B cell (primary cell): ENCODE data around the gene STXBP6. TPM values are rescaled to one million over a fixed set of nuclear protein-coding genes. Genes with fewer than 3 reads are reported as not detected.

Experiments used
- ATAC-seq: fragments of 200-7000 bp; cut with Tn5 transposase; one replicate; pipeline ENCODE4 v1.10.0; 2021; ENCODE audit warnings: low read depth, mild to moderate bottlenecking, moderate number of reproducible peaks, moderate library complexity
- CTCF ChIA-PET: fragments of 350-600 bp; sonication (Branson Sonifier 250); formaldehyde crosslinking; loops from one replicate; lab custom pipeline; 2021; ENCODE audit warnings: antibody characterized with exemption, inconsistent platforms; lab: Charles Lee
- POLR2A ChIA-PET: fragments of 350-600 bp; sonication (Branson Sonifier 250); formaldehyde crosslinking; loops from one replicate; lab custom pipeline; 2021; ENCODE audit warnings: antibody characterized with exemption; lab: Charles Lee
- DNase-seq: peaks from one replicate; pipeline ENCODE4 v3.0.0; 2013
- H2AFZ ChIP-seq: 2 replicates; pipeline ENCODE4 v1.6.1; 2012; ENCODE audit warnings: mild to moderate bottlenecking, low read depth, low read length; ENCODE audit not compliant: insufficient read depth, poor library complexity, severe bottlenecking
- H3K27ac ChIP-seq, 2 donors: 1 replicate in 1 of 2; 2 replicates in 1 of 2; pipeline ENCODE4 v1.5.1; 2012 to 2013; ENCODE audit warnings: low read length in 2 of 2, mild to moderate bottlenecking in 2 of 2, moderate library complexity in 1 of 2
- H3K27me3 ChIP-seq, 4 experiments: fragments of 200-600 bp in 1 of 4; sonication (generic) in 1 of 4; replicated peaks in 1 of 4; 1 replicate in 2 of 4; 2 replicates in 2 of 4; pipeline versions ENCODE4 v1.6.1 to v1.7.0; 2013 to 2016; ENCODE audit warnings: low read length in 3 of 4, mild to moderate bottlenecking in 2 of 4, mixed read lengths in 1 of 4, moderate library complexity in 1 of 4; ENCODE audit not compliant: insufficient read depth in 4 of 4, control insufficient read depth in 3 of 4; ENCODE audit errors: control extremely low read depth in 1 of 4
- H3K36me3 ChIP-seq, 2 experiments: replicated peaks in 1 of 2; 1 replicate in 1 of 2; 2 replicates in 1 of 2; pipeline versions ENCODE4 v1.6.1 to v1.7.1; 2013; ENCODE audit warnings: low read length in 1 of 2; ENCODE audit not compliant: insufficient read depth in 2 of 2, control insufficient read depth in 1 of 2; ENCODE audit errors: control extremely low read depth in 1 of 2, extremely low read depth in 1 of 2
- H3K4me1 ChIP-seq, 2 donors: fragments of 200-600 bp in 1 of 2; sonication (generic) in 1 of 2; 1 replicate in 1 of 2; 2 replicates in 1 of 2; pipeline versions ENCODE4 v1.5.1 to v1.6.1; 2013 to 2017; ENCODE audit warnings: low read length in 2 of 2; ENCODE audit not compliant: control insufficient read depth in 2 of 2, insufficient read depth in 2 of 2
- H3K4me2 ChIP-seq: replicated peaks from 2 replicates; pipeline ENCODE3; 2012; ENCODE audit warnings: mild to moderate bottlenecking, low read depth, low read length; ENCODE audit not compliant: poor library complexity, severe bottlenecking
- H3K4me3 ChIP-seq, 5 experiments: fragments of 200-600 bp in 1 of 5; sonication (generic) in 1 of 5; 1 replicate in 3 of 5; 2 replicates in 2 of 5; pipeline versions ENCODE4 v1.5.1 to v1.7.0; 2011 to 2016; ENCODE audit warnings: low read length in 4 of 5, mild to moderate bottlenecking in 4 of 5, low read depth in 2 of 5, control low read depth in 1 of 5, moderate library complexity in 1 of 5; ENCODE audit not compliant: insufficient read depth in 1 of 5; ENCODE audit errors: control extremely low read depth in 1 of 5, extremely low read depth in 1 of 5
- H3K79me2 ChIP-seq: fragments of 200-600 bp; sonication (generic); one replicate; pipeline ENCODE4 v1.6.0; 2016; ENCODE audit warnings: low read length; ENCODE audit not compliant: control insufficient read depth, insufficient read depth
- H3K9ac ChIP-seq: fragments of 200-600 bp; sonication (generic); 2 replicates; pipeline ENCODE4 v1.6.1; 2017; ENCODE audit warnings: mild to moderate bottlenecking, low read length, moderate library complexity
- H3K9me3 ChIP-seq, 3 donors: one replicate each; pipeline versions ENCODE4 v1.6.1 to v1.7.1; 2013; ENCODE audit warnings: low read length in 2 of 3; ENCODE audit not compliant: control insufficient read depth in 2 of 3, insufficient read depth in 1 of 3; ENCODE audit errors: control extremely low read depth in 1 of 3
- H4K20me1 ChIP-seq: 2 replicates; pipeline ENCODE4 v1.6.0; 2012; ENCODE audit warnings: mild to moderate bottlenecking, low read length; ENCODE audit not compliant: insufficient read depth, control insufficient read depth, poor library complexity, severe bottlenecking
- H3K27ac Mint-ChIP-seq: one replicate; pipeline ENCODE4 v1.8.0; 2021; ENCODE audit warnings: mixed read lengths
- H3K27me3 Mint-ChIP-seq: one replicate; pipeline ENCODE4 v1.8.0; 2021; ENCODE audit warnings: mixed read lengths
- H3K4me1 Mint-ChIP-seq: one replicate; pipeline ENCODE4 v1.8.0; 2021; ENCODE audit warnings: mixed read lengths
- H3K4me3 Mint-ChIP-seq: one replicate; pipeline ENCODE4 v1.8.0; 2021; ENCODE audit warnings: mixed read lengths
- H3K9me3 Mint-ChIP-seq: one replicate; pipeline ENCODE4 v1.8.0; 2022; ENCODE audit warnings: mixed read lengths; ENCODE audit not compliant: insufficient read depth
- EZH2 ChIP-seq: IDR thresholded peaks from 2 replicates; pipeline ENCODE4 v1.6.1; 2012; ENCODE audit warnings: borderline replicate concordance, low read depth, mild to moderate bottlenecking, moderate library complexity, low read length; ENCODE audit not compliant: insufficient read depth, poor library complexity, severe bottlenecking
- WGBS: methylation state at CpG from one replicate; pipeline ENCODE4 v1.1.5; 2013; ENCODE audit warnings: missing lambda C conversion rate; ENCODE audit not compliant: insufficient coverage; 5-methylcytosine and 5-hydroxymethylcytosine counted together
- intact Hi-C: fragments of 100-400 bp; cut with micrococcal nuclease; formaldehyde crosslinking; loops from one replicate; pipeline ENCODE4 v1.10.0; 2022
- polyA plus RNA-seq: library from polyadenylated mRNA; depleted of rRNA; stranded (reverse); fragments of >200 nt; gene quantifications from 2 replicates; pipeline ENCODE4 v1.2.3, GENCODE V29; 2012
- total RNA-seq, 2 donors: library from RNA; stranded (reverse); fragments of 120-200 nt in 1 of 2; gene quantifications; 1 replicate in 1 of 2; 2 replicates in 1 of 2; pipeline versions ENCODE4 v1.2.3 to v1.2.4, GENCODE V29; 2013 to 2022
- TF ChIP-seq, protein P1 (sequence below): fragments of 200-600 bp; IDR thresholded peaks from one replicate; pipeline ENCODE4 v1.8.0; 2022; ENCODE audit warnings: antibody characterized with exemption, mild to moderate bottlenecking

Gene STXBP6
- total and polyA plus RNA-seq, 2 donors (not counting 1 experiment from before 2014, with no cell fraction given), result 0.01 TPM; not detected in 1

DNA sequence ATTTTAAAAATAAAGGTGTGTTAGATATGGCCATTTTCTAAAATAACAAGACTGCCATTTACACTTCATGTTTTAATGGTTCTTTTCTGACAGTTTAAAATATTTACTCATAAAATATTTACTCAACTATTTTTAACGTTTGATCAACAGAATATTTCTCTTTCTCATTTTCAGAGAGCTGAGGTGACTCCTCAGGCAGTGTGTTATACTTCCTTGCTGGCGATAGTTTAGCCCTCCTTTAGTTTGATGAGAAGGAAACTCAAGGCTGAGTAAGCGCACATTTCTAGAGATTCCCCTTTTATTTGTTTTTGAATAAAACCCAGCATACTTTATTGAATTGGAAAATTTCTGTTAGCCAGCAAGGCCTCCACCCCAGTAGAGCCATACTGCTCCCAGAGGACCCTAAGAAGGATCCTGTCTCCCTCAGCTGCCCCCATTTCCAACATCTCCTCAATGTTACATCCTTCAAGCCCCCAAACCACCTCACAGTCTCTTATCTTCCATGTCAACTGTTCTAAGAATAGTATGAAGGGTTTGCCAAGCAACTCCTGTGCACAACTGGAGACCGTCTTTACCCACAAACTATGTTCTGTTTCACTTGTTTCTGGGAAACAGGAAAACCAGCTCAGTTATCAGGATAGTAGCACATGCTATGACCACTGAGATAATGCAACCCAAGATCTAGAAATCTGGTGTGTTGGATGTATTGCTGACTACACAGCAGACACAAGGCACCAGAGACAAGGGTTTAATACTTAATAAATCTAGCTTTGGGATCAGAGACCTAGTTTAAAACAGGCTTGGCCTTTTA is 129.5 kb downstream of the STXBP6 start:
- peaks cover 7% of the 10 kb centered on the region for H3K27me3 Mint-ChIP-seq
- no peak for TF ChIP-seq EZH2
- TF ChIP-seq, protein P1, sequence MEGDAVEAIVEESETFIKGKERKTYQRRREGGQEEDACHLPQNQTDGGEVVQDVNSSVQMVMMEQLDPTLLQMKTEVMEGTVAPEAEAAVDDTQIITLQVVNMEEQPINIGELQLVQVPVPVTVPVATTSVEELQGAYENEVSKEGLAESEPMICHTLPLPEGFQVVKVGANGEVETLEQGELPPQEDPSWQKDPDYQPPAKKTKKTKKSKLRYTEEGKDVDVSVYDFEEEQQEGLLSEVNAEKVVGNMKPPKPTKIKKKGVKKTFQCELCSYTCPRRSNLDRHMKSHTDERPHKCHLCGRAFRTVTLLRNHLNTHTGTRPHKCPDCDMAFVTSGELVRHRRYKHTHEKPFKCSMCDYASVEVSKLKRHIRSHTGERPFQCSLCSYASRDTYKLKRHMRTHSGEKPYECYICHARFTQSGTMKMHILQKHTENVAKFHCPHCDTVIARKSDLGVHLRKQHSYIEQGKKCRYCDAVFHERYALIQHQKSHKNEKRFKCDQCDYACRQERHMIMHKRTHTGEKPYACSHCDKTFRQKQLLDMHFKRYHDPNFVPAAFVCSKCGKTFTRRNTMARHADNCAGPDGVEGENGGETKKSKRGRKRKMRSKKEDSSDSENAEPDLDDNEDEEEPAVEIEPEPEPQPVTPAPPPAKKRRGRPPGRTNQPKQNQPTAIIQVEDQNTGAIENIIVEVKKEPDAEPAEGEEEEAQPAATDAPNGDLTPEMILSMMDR, result no peak
- no peaks in the 10 kb centered on the region for H3K79me2 ChIP-seq
- no peak overlapping the region for H3K27ac Mint-ChIP-seq
- DNase-seq, result no peak
- intact Hi-C loops, result no loop called here
- H4K20me1 ChIP-seq, result no peaks in the 10 kb centered on the region
- no peak for ATAC-seq
- WGBS, result 57% methylated on average over 1 of the region's 4 CpGs
- H3K9me3 Mint-ChIP-seq, result no peaks in the 10 kb centered on the region
- no peaks in the 10 kb centered on the region for H3K9me3 ChIP-seq
- ChIA-PET POLR2A (no interaction called here), CTCF (interaction anchor here (1.0 kb wide), 1 partner anchor 25 kb away, joined by 3 read pairs; no protein-coding TSS in a partner anchor)
- H3K4me2 ChIP-seq, result no peak overlapping the region
- H3K4me1 Mint-ChIP-seq, result no peaks in the 10 kb centered on the region
- H3K4me3 Mint-ChIP-seq, result no peak overlapping the region
- no peak overlapping the region for H2AFZ ChIP-seq
- H3K4me3 ChIP-seq, result no peak overlapping the region
- no peak overlapping the region for H3K9ac ChIP-seq
- H3K36me3 ChIP-seq, result no peaks in the 10 kb centered on the region
- no peaks in the 10 kb centered on the region for H3K4me1 ChIP-seq
- H3K27ac ChIP-seq, result no peak overlapping the region
- H3K27me3 ChIP-seq, result no peaks in the 10 kb centered on the region

GRCh38 chr14:24918822-24919221 is 131.1 kb downstream of the STXBP6 start:
- Histone ChIP-seq H3K27ac (no peak overlapping the region), H4K20me1 (no peaks in the 10 kb centered on the region), H3K9me3 (no peaks in the 10 kb centered on the region), H3K4me1 (no peaks in the 10 kb centered on the region), H3K4me3 (no peak overlapping the region), H3K4me2 (no peak overlapping the region), H3K9ac (no peak overlapping the region), H3K36me3 (no peaks in the 10 kb centered on the region), H2AFZ (no peak overlapping the region), H3K27me3 (no peaks in the 10 kb centered on the region), H3K79me2 (no peaks in the 10 kb centered on the region)
- CTCF ChIA-PET, result no interaction called here
- POLR2A ChIA-PET, result no interaction called here
- H3K9me3 Mint-ChIP-seq, result no peaks in the 10 kb centered on the region
- 67% methylated on average over 1 of the region's 4 CpGs for WGBS
- DNase-seq (no peak), ATAC-seq (no peak)
- H3K4me1 Mint-ChIP-seq, result no peaks in the 10 kb centered on the region
- intact Hi-C loops, result no loop called here
- TF ChIP-seq, protein P1, result no peak
- TF ChIP-seq EZH2, result no peak
- no peak overlapping the region for H3K4me3 Mint-ChIP-seq
- no peak overlapping the region for H3K27ac Mint-ChIP-seq
- peaks cover 4% of the 10 kb centered on the region for H3K27me3 Mint-ChIP-seq
